Measurements from ENCODE around the gene GNPTG. TPM values are rescaled to one million over a fixed set of nuclear protein-coding genes. Genes with fewer than 3 reads are reported as not detected.

Gene GNPTG
- total and polyA plus RNA-seq, 2 of the 13 experiments (the other 11 are each of a cell fraction or from before 2014, with no cell fraction given), result 22.7 to 71.1 TPM

DNA sequence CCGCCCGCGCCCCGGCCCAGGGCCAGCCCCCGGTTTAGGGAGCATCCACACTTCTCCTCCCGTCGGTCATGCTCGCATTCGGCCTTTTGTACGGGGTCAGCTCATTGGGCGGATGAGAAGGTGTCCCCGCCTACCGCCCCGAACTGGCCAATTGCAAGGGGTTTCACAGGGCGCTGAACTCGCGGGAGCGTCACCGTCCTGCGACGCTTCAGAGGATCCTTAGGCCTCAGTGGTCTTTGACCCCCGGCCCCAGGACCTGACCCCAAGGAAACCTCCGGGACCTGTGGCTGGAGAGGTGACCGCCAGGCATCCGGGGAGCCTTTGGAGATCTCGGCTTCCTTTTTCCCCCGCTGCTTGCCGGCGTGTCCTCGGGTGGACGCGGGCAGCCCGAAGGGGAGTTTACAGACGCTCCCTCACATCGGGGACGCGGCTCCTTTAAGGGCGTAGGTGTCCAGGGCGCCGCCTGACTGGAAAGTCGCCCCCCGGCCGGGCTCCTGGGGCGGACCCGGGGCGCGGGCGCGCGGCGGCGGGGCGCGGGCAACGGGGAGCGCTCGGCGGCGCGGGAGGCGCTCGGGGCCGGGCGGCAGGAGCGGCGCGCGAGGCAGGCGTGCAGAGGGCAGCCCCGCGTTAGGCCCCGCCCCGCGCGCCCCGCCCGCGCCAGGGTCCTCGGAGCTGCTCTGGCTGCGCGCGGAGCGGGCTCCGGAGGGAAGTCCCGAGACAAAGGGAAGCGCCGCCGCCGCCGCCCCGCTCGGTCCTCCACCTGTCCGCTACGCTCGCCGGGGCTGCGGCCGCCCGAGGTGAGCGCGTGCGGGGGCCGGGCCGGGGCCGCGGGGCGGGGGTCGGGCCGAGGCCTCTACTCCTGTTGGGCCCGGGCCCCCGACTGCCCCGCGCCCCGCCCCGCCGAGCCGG, 42.5 kb upstream of the GNPTG start, which contains the start of gene UBE2I (continued):
- TF ChIP-seq, protein P1, sequence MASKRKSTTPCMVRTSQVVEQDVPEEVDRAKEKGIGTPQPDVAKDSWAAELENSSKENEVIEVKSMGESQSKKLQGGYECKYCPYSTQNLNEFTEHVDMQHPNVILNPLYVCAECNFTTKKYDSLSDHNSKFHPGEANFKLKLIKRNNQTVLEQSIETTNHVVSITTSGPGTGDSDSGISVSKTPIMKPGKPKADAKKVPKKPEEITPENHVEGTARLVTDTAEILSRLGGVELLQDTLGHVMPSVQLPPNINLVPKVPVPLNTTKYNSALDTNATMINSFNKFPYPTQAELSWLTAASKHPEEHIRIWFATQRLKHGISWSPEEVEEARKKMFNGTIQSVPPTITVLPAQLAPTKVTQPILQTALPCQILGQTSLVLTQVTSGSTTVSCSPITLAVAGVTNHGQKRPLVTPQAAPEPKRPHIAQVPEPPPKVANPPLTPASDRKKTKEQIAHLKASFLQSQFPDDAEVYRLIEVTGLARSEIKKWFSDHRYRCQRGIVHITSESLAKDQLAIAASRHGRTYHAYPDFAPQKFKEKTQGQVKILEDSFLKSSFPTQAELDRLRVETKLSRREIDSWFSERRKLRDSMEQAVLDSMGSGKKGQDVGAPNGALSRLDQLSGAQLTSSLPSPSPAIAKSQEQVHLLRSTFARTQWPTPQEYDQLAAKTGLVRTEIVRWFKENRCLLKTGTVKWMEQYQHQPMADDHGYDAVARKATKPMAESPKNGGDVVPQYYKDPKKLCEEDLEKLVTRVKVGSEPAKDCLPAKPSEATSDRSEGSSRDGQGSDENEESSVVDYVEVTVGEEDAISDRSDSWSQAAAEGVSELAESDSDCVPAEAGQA (IDR thresholded peaks at IDR 0.05; ENCODE audit: low read depth), result peak; percentile 30; the same call in 1 of the 2 replicates
- TF ChIP-seq, protein P1 (CRISPR knock-in tag; IDR thresholded peaks at IDR 0.05; ENCODE audit: borderline replicate concordance), result peak; percentile 72; the same call in 1 of the 2 replicates
- TF ChIP-seq, protein P2, sequence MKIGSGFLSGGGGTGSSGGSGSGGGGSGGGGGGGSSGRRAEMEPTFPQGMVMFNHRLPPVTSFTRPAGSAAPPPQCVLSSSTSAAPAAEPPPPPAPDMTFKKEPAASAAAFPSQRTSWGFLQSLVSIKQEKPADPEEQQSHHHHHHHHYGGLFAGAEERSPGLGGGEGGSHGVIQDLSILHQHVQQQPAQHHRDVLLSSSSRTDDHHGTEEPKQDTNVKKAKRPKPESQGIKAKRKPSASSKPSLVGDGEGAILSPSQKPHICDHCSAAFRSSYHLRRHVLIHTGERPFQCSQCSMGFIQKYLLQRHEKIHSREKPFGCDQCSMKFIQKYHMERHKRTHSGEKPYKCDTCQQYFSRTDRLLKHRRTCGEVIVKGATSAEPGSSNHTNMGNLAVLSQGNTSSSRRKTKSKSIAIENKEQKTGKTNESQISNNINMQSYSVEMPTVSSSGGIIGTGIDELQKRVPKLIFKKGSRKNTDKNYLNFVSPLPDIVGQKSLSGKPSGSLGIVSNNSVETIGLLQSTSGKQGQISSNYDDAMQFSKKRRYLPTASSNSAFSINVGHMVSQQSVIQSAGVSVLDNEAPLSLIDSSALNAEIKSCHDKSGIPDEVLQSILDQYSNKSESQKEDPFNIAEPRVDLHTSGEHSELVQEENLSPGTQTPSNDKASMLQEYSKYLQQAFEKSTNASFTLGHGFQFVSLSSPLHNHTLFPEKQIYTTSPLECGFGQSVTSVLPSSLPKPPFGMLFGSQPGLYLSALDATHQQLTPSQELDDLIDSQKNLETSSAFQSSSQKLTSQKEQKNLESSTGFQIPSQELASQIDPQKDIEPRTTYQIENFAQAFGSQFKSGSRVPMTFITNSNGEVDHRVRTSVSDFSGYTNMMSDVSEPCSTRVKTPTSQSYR (CRISPR knock-in tag; IDR thresholded peaks at IDR 0.05; ENCODE audit: borderline replicate concordance), result no peak
- TF ChIP-seq TOPORS (CRISPR knock-in tag; IDR thresholded peaks at IDR 0.05) (no peak), PAWR (CRISPR knock-in tag; IDR thresholded peaks at IDR 0.05; ENCODE audit: borderline replicate concordance) (no peak)
- TF ChIP-seq, protein P3, sequence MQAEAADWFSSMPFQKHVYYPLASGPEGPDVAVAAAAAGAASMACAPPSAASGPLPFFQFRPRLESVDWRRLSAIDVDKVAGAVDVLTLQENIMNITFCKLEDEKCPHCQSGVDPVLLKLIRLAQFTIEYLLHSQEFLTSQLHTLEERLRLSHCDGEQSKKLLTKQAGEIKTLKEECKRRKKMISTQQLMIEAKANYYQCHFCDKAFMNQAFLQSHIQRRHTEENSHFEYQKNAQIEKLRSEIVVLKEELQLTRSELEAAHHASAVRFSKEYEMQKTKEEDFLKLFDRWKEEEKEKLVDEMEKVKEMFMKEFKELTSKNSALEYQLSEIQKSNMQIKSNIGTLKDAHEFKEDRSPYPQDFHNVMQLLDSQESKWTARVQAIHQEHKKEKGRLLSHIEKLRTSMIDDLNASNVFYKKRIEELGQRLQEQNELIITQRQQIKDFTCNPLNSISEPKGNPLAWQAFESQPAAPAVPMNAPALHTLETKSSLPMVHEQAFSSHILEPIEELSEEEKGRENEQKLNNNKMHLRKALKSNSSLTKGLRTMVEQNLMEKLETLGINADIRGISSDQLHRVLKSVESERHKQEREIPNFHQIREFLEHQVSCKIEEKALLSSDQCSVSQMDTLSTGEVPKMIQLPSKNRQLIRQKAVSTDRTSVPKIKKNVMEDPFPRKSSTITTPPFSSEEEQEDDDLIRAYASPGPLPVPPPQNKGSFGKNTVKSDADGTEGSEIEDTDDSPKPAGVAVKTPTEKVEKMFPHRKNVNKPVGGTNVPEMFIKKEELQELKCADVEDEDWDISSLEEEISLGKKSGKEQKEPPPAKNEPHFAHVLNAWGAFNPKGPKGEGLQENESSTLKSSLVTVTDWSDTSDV (CRISPR knock-in tag; IDR thresholded peaks at IDR 0.05), result peak; percentile 65; the same call in 1 of the 2 replicates
- TF ChIP-seq, protein P4, sequence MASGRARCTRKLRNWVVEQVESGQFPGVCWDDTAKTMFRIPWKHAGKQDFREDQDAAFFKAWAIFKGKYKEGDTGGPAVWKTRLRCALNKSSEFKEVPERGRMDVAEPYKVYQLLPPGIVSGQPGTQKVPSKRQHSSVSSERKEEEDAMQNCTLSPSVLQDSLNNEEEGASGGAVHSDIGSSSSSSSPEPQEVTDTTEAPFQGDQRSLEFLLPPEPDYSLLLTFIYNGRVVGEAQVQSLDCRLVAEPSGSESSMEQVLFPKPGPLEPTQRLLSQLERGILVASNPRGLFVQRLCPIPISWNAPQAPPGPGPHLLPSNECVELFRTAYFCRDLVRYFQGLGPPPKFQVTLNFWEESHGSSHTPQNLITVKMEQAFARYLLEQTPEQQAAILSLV (CRISPR knock-in tag; IDR thresholded peaks at IDR 0.05; ENCODE audit: borderline replicate concordance), result peak; percentile 85
